HepG2 (cell line): ENCODE data around the gene INHBE. TPM values are rescaled to one million over a fixed set of nuclear protein-coding genes. Genes with fewer than 3 reads are reported as not detected.

Source experiments
- CREB1 ChIP-seq, 2 experiments: fragments of 450-650 bp in 1 of 2; IDR thresholded peaks; 2 replicates each; pipeline ENCODE4 v1.6.1; 2016 to 2017; ENCODE audit warnings: control low read depth in 1 of 2, mild to moderate bottlenecking in 1 of 2, missing compliant biosample characterization in 1 of 2, missing genetic modification characterization in 1 of 2
- FOXP1 ChIP-seq, 2 experiments: fragments of 450-650 bp in 1 of 2; IDR thresholded peaks; 2 replicates each; pipeline ENCODE4 v1.6.1; 2017 to 2018; ENCODE audit warnings: antibody characterized with exemption in 1 of 2
- HMG20B ChIP-seq: conservative IDR thresholded peaks from 2 replicates; pipeline ENCODE4 v1.6.1; 2016; ENCODE audit warnings: missing genetic modification reagents, missing compliant biosample characterization
- MEIS2 ChIP-seq: sonication (generic); formaldehyde crosslinking; IDR thresholded peaks from 2 replicates; pipeline ENCODE4 v1.9.0; 2021; ENCODE audit warnings: mild to moderate bottlenecking, missing genetic modification reagents
- MXD4 ChIP-seq: IDR thresholded peaks from 2 replicates; pipeline ENCODE4 v1.6.1; 2016; ENCODE audit warnings: mild to moderate bottlenecking, missing biosample characterization, missing genetic modification reagents
- PAWR ChIP-seq: sonication (generic); formaldehyde crosslinking; IDR thresholded peaks from 2 replicates; pipeline ENCODE4 v1.4.0; 2020; ENCODE audit warnings: missing genetic modification reagents, mild to moderate bottlenecking, borderline replicate concordance
- RBM39 ChIP-seq: fragments of 200-400 bp; formaldehyde crosslinking; IDR thresholded peaks from one replicate; pipeline ENCODE4 v1.6.1; 2018; ENCODE audit warnings: antibody characterized with exemption, mild to moderate bottlenecking, low read depth, low read length; ENCODE audit not compliant: poor library complexity, severe bottlenecking
- REL ChIP-seq: sonication (generic); formaldehyde crosslinking; conservative IDR thresholded peaks from 2 replicates; pipeline ENCODE4 v1.8.0; 2022; ENCODE audit warnings: mild to moderate bottlenecking, missing genetic modification reagents, moderate library complexity
- SKI ChIP-seq: fragments of 450-650 bp; IDR thresholded peaks from one replicate; pipeline ENCODE4 v1.6.1; 2018; ENCODE audit warnings: mild to moderate bottlenecking; ENCODE audit not compliant: partially characterized antibody
- SRF ChIP-seq: IDR thresholded peaks from 2 replicates; pipeline ENCODE4 v1.6.1; 2011; ENCODE audit warnings: mild to moderate bottlenecking, low read depth, low read length, moderate library complexity
- TEAD3 ChIP-seq: optimal IDR thresholded peaks from 2 replicates; pipeline ENCODE3; 2016; ENCODE audit warnings: borderline replicate concordance
- ZBTB7A ChIP-seq: sonication (generic); formaldehyde crosslinking; IDR thresholded peaks from 2 replicates; pipeline ENCODE4 v1.8.0; 2022; ENCODE audit warnings: mild to moderate bottlenecking, missing genetic modification reagents
- ZMYM2 ChIP-seq: sonication (generic); formaldehyde crosslinking; IDR thresholded peaks from 2 replicates; pipeline ENCODE4 v1.8.0; 2022; ENCODE audit warnings: mild to moderate bottlenecking, missing genetic modification reagents
- ZNF136 ChIP-seq: sonication (generic); formaldehyde crosslinking; IDR thresholded peaks from 2 replicates; pipeline ENCODE4 v1.8.1; 2022; ENCODE audit warnings: low read depth, mild to moderate bottlenecking, moderate library complexity, missing genetic modification reagents
- ZNF143 ChIP-seq: sonication (generic); formaldehyde crosslinking; IDR thresholded peaks from 2 replicates; pipeline ENCODE4 v1.4.0; 2020; ENCODE audit warnings: missing genetic modification reagents
- ZNF570 ChIP-seq: sonication (generic); formaldehyde crosslinking; IDR thresholded peaks from 2 replicates; pipeline ENCODE4 v1.4.0; 2020; ENCODE audit warnings: mild to moderate bottlenecking, missing genetic modification reagents, borderline replicate concordance
- ZNF577 ChIP-seq: sonication (generic); formaldehyde crosslinking; IDR thresholded peaks from 2 replicates; pipeline ENCODE4 v1.4.0; 2020; ENCODE audit warnings: mild to moderate bottlenecking, low read depth, missing genetic modification reagents, borderline replicate concordance
- ZNF724P ChIP-seq: sonication (generic); formaldehyde crosslinking; IDR thresholded peaks from 2 replicates; pipeline ENCODE4 v1.8.0; 2022; ENCODE audit warnings: missing genetic modification reagents, borderline replicate concordance
- ZNF75D ChIP-seq: sonication (generic); formaldehyde crosslinking; IDR thresholded peaks from 2 replicates; pipeline ENCODE4 v1.8.1; 2023; ENCODE audit warnings: missing genetic modification reagents, mild to moderate bottlenecking, borderline replicate concordance
- ZNF777 ChIP-seq: sonication (generic); formaldehyde crosslinking; IDR thresholded peaks from 2 replicates; pipeline ENCODE4 v1.4.0; 2020; ENCODE audit warnings: missing genetic modification reagents
- polyA plus RNA-seq, 8 experiments: library from polyadenylated mRNA; depleted of rRNA in 3 of 8; stranded (reverse) in 7 of 8; unstranded in 1 of 8; fragments of >200 nt; fragmentation: Illumina TruSeq in 4 of 8; extraction: Trizol in 4 of 8; gene quantifications; 2 replicates each; pipeline versions ENCODE4 v1.2.1 to v1.2.3, GENCODE V29; 2011 to 2016; ENCODE audit warnings: low read depth in 4 of 8, missing spikeins in 1 of 8, mixed read lengths in 1 of 8; ENCODE audit not compliant: insufficient read depth in 1 of 8
- total RNA-seq, 5 experiments: library from RNA; depleted of rRNA; stranded (reverse); fragments of >200 nt; fragmentation: Illumina TruSeq; extraction: Trizol; gene quantifications; 2 replicates each; pipeline ENCODE4 v1.2.3, GENCODE V29; 2016; ENCODE audit warnings: low read depth in 1 of 5
- TF ChIP-seq, protein P1 (sequence below): sonication (generic); formaldehyde crosslinking; IDR thresholded peaks from 2 replicates; pipeline ENCODE4 v1.5.1; 2020; ENCODE audit warnings: mild to moderate bottlenecking, moderate library complexity, missing genetic modification reagents
- TF ChIP-seq, protein P2 (sequence below): sonication (generic); formaldehyde crosslinking; IDR thresholded peaks from 2 replicates; pipeline ENCODE4 v1.8.0; 2022; ENCODE audit warnings: missing genetic modification reagents, low read depth, mild to moderate bottlenecking, borderline replicate concordance
- TF ChIP-seq, protein P3 (sequence below): sonication (generic); formaldehyde crosslinking; IDR thresholded peaks from 2 replicates; pipeline ENCODE4 v1.9.0; 2022; ENCODE audit warnings: missing genetic modification reagents, mild to moderate bottlenecking, borderline replicate concordance
- TF ChIP-seq, protein P4 (sequence below): IDR thresholded peaks from 2 replicates; pipeline ENCODE4 v1.6.1; 2016; ENCODE audit warnings: low read depth
- TF ChIP-seq, protein P5 (sequence below): sonication (generic); formaldehyde crosslinking; IDR thresholded peaks from 2 replicates; pipeline ENCODE4 v1.4.0; 2020; ENCODE audit warnings: mild to moderate bottlenecking, missing genetic modification reagents

Gene INHBE
- total and polyA plus RNA-seq, 2 of the 13 experiments (the other 11 are each of a cell fraction or from before 2014, with no cell fraction given), result 17.0 to 32.0 TPM

DNA sequence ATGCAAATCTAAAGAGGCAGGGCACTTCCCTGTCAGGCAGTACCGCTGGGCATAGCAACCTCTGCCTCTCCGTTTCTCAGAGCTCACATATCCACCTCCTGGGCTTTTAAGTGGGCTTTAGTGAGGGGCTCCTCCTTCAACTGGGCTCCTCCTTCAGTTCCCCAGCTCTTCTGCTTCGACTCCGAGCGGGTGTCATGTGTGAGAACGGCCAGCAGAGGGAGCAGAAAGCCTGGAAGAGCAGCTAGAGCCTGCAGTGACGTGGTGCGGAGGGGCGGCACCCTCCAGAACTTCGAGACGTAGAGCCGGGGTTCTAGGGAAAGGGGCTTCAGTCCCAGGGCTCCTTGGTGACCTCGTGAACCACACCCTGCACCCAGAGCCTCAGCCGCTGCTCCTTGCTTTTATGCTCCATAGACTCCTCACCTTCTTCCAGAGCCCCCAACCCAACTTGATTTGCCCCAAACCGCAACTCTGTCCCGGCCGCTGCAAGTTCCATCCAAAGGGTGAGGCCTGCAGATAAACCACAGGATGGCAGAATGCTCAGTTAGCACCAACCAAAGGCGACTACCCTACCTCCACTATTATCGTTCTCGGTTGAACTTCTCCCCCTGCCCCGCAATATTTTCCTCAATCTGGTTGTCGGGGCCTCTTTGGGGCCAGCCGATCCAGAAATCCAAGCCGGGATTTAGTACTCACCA is 4.1 kb downstream of the INHBE start (continued):
- TF ChIP-seq, protein P1, sequence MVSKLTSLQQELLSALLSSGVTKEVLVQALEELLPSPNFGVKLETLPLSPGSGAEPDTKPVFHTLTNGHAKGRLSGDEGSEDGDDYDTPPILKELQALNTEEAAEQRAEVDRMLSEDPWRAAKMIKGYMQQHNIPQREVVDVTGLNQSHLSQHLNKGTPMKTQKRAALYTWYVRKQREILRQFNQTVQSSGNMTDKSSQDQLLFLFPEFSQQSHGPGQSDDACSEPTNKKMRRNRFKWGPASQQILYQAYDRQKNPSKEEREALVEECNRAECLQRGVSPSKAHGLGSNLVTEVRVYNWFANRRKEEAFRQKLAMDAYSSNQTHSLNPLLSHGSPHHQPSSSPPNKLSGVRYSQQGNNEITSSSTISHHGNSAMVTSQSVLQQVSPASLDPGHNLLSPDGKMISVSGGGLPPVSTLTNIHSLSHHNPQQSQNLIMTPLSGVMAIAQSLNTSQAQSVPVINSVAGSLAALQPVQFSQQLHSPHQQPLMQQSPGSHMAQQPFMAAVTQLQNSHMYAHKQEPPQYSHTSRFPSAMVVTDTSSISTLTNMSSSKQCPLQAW (CRISPR knock-in tag), result 0 out of 2 replicates have a peak, but pooled peaks have one; percentile 45
- TF ChIP-seq ZNF136 (no peak), MEIS2 (CRISPR knock-in tag) (no peak), ZNF143 (CRISPR knock-in tag) (no peak), MXD4 (CRISPR knock-in tag) (no peak), ZNF724P (CRISPR knock-in tag) (no peak), CREB1 (IDR thresholded peaks at IDR 0.05) (peak; percentile 78), CREB1 (CRISPR knock-in tag; IDR thresholded peaks at IDR 0.05) (peak; percentile 86), ZBTB7A (CRISPR knock-in tag) (0 out of 2 replicates have a peak, but pooled peaks have one; percentile 37), ZMYM2 (no peak), ZNF570 (no peak), SKI (no peak), ZNF75D (CRISPR knock-in tag) (no peak), SRF (no peak), RBM39 (peak; percentile 33), TEAD3 (CRISPR knock-in tag) (no peak), HMG20B (CRISPR knock-in tag) (no peak), ZNF777 (CRISPR knock-in tag) (peak; percentile 58; the same call in 1 of the 2 replicates), REL (CRISPR knock-in tag) (no peak), ZNF577 (CRISPR knock-in tag) (no peak), PAWR (CRISPR knock-in tag) (no peak), FOXP1 (IDR thresholded peaks at IDR 0.05) (no peak), FOXP1 (CRISPR knock-in tag; IDR thresholded peaks at IDR 0.05) (no peak)
- TF ChIP-seq, protein P2, sequence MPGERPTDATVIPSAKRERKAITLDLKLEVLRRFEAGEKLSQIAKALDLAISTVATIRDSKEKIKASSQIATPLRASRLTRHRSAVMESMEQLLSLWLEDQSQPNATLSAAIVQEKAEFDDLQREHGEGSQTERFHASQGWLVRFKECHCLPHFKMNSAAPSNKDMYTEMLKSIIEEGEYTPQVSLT (CRISPR knock-in tag), result no peak
- TF ChIP-seq, protein P3, sequence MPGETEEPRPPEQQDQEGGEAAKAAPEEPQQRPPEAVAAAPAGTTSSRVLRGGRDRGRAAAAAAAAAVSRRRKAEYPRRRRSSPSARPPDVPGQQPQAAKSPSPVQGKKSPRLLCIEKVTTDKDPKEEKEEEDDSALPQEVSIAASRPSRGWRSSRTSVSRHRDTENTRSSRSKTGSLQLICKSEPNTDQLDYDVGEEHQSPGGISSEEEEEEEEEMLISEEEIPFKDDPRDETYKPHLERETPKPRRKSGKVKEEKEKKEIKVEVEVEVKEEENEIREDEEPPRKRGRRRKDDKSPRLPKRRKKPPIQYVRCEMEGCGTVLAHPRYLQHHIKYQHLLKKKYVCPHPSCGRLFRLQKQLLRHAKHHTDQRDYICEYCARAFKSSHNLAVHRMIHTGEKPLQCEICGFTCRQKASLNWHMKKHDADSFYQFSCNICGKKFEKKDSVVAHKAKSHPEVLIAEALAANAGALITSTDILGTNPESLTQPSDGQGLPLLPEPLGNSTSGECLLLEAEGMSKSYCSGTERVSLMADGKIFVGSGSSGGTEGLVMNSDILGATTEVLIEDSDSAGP (CRISPR knock-in tag), result peak; percentile 68; the same call in 1 of the 2 replicates
- TF ChIP-seq, protein P4, sequence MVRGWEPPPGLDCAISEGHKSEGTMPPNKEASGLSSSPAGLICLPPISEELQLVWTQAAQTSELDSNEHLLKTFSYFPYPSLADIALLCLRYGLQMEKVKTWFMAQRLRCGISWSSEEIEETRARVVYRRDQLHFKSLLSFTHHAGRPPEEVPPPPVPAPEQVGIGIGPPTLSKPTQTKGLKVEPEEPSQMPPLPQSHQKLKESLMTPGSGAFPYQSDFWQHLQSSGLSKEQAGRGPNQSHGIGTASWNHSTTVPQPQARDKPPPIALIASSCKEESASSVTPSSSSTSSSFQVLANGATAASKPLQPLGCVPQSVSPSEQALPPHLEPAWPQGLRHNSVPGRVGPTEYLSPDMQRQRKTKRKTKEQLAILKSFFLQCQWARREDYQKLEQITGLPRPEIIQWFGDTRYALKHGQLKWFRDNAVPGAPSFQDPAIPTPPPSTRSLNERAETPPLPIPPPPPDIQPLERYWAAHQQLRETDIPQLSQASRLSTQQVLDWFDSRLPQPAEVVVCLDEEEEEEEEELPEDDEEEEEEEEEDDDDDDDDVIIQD, result no peak
- TF ChIP-seq, protein P5, sequence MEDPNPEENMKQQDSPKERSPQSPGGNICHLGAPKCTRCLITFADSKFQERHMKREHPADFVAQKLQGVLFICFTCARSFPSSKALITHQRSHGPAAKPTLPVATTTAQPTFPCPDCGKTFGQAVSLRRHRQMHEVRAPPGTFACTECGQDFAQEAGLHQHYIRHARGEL (CRISPR knock-in tag), result no peak
